ENCODE data around the gene EVX1. TPM values are rescaled to one million over a fixed set of nuclear protein-coding genes. Genes with fewer than 3 reads are reported as not detected.

The EVX1 gene
- total RNA-seq, 2 experiments from 2014 or later: 0.25 to 0.33 TPM

GRCh38 chr7:27219821-27220220 lies 22.8 kb upstream of the EVX1 start:
- Mint-ChIP-seq H3K27me3 (peaks cover 89% of the 10 kb centered on the region), H3K36me3 (ENCODE audit: low read depth) (no peaks in the 10 kb centered on the region), H3K9me3 (no peaks in the 10 kb centered on the region), H3K4me1 (ENCODE audit: low read depth) (peaks cover 13% of the 10 kb centered on the region), H3K4me3 (no peak overlapping the region), H3K27ac (no peak overlapping the region)
- Histone ChIP-seq H3K36me3 (ENCODE audit: insufficient read depth, low read length) (no peaks in the 10 kb centered on the region), H3K4me1 (ENCODE audit: insufficient read depth, low read length) (peaks cover 7% of the 10 kb centered on the region), H3K27ac (ENCODE audit: low read depth in 1 of 2, low read length in 2 of 2) (no peak overlapping the region), H3K27me3 (ENCODE audit: control insufficient read depth in 1 of 2, insufficient read depth in 2 of 2, low read length in 2 of 2) (peaks cover 51 to 87% of the 10 kb centered on the region in 2 experiments), H3K4me3 (ENCODE audit: low read length) (no peak overlapping the region), H3K9me3 (ENCODE audit: control insufficient read depth in 1 of 2, insufficient read depth in 1 of 2, low read length in 2 of 2) (no peaks in the 10 kb centered on the region)
- POLR2A ChIA-PET: no interaction called here
- no peak for TF ChIP-seq CTCF (IDR thresholded peaks at IDR 0.05)
- intact Hi-C loops (cut with DNase I, micrococcal nuclease): no loop called here
- CTCF ChIA-PET: no interaction called here
- DNase-seq: no peak
- ATAC-seq (ENCODE audit: poor library complexity): no peak

GRCh38 chr7:27220440-27220955 lies 22.1 kb upstream of the EVX1 start:
- intact Hi-C loops (cut with DNase I, micrococcal nuclease): no loop called here
- H3K27me3 ChIP-seq (ENCODE audit: control insufficient read depth in 1 of 2, insufficient read depth in 2 of 2, low read length in 2 of 2): peaks cover 52 to 87% of the 10 kb centered on the region in 2 experiments
- no peak for TF ChIP-seq CTCF (IDR thresholded peaks at IDR 0.05)
- peaks cover 0 to 4% of the 10 kb centered on the region in 2 experiments for H3K9me3 ChIP-seq (ENCODE audit: control insufficient read depth in 1 of 2, insufficient read depth in 1 of 2, low read length in 2 of 2)
- DNase-seq: no peak
- Mint-ChIP-seq H3K9me3 (no peaks in the 10 kb centered on the region), H3K36me3 (ENCODE audit: low read depth) (no peaks in the 10 kb centered on the region), H3K4me3 (no peak overlapping the region), H3K27ac (no peak overlapping the region), H3K4me1 (ENCODE audit: low read depth) (peaks cover 13% of the 10 kb centered on the region), H3K27me3 (peaks cover 88% of the 10 kb centered on the region)
- no peak overlapping the region for H3K4me3 ChIP-seq (ENCODE audit: low read length)
- no peaks in the 10 kb centered on the region for H3K36me3 ChIP-seq (ENCODE audit: insufficient read depth, low read length)
- CTCF ChIA-PET: no interaction called here
- POLR2A ChIA-PET: no interaction called here
- H3K4me1 ChIP-seq (ENCODE audit: insufficient read depth, low read length): peaks cover 7% of the 10 kb centered on the region
- no peak for ATAC-seq (ENCODE audit: poor library complexity)
- no peak overlapping the region for H3K27ac ChIP-seq (ENCODE audit: low read depth in 1 of 2, low read length in 2 of 2)

- peaks cover 0 to 8% of the 10 kb centered on the region in 2 experiments for H3K9me3 ChIP-seq (ENCODE audit: control insufficient read depth in 1 of 2, insufficient read depth in 1 of 2, low read length in 2 of 2)
- ChIA-PET CTCF (no interaction called here), POLR2A (no interaction called here)
- H3K27ac ChIP-seq (ENCODE audit: low read depth in 1 of 2, low read length in 2 of 2): no peak overlapping the region
- TF ChIP-seq CTCF (IDR thresholded peaks at IDR 0.05): no peak
- no peak overlapping the region for H3K4me3 Mint-ChIP-seq
- no peak overlapping the region for H3K27ac Mint-ChIP-seq
- ATAC-seq (ENCODE audit: poor library complexity) (no peak), DNase-seq (no peak)
- no peaks in the 10 kb centered on the region for H3K36me3 Mint-ChIP-seq (ENCODE audit: low read depth)
- no peaks in the 10 kb centered on the region for H3K36me3 ChIP-seq (ENCODE audit: insufficient read depth, low read length)
- no peak overlapping the region for H3K4me3 ChIP-seq (ENCODE audit: low read length)
- intact Hi-C loops (cut with DNase I, micrococcal nuclease): no loop called here
- peaks cover 7% of the 10 kb centered on the region for H3K4me1 ChIP-seq (ENCODE audit: insufficient read depth, low read length)
- H3K9me3 Mint-ChIP-seq: no peaks in the 10 kb centered on the region
- H3K4me1 Mint-ChIP-seq (ENCODE audit: low read depth): peaks cover 13% of the 10 kb centered on the region
- H3K27me3 Mint-ChIP-seq: peaks cover 83% of the 10 kb centered on the region
- peaks cover 53 to 87% of the 10 kb centered on the region in 2 experiments for H3K27me3 ChIP-seq (ENCODE audit: control insufficient read depth in 1 of 2, insufficient read depth in 2 of 2, low read length in 2 of 2)
Measured at GRCh38 chr7:27221201-27221797, 21.3 kb upstream of the EVX1 start.
